GM12872 (cell line): Measurements from ENCODE around the gene KCNIP2.

Experiments
- CTCF ChIP-seq: IDR thresholded peaks from 3 replicates; pipeline ENCODE4 v1.5.1; 2011; ENCODE audit warnings: low read depth, mild to moderate bottlenecking, low read length, moderate library complexity; ENCODE audit not compliant: insufficient read depth

KCNIP2 gene

GRCh38 chr10:101818872-101819633 lies 24.5 kb downstream of the KCNIP2 start:
- no peak for TF ChIP-seq CTCF

GRCh38 chr10:101818119-101818871 lies 25.3 kb downstream of the KCNIP2 start, which contains the start of gene OGA:
Gene OGA, minus strand, starts transcription at chr10:101818444. Its CDS starts 422 bp downstream, at chr10:101818022.
- no peak for TF ChIP-seq CTCF

GRCh38 chr10:101817337-101818118 lies 26.1 kb downstream of the KCNIP2 start:
- no peak for TF ChIP-seq CTCF

- no peak for TF ChIP-seq CTCF
Measured at GRCh38 chr10:101816913-101817336, 26.7 kb downstream of the KCNIP2 start.

GRCh38 chr10:101816376-101816775 lies 27.2 kb downstream of the KCNIP2 start:
- no peak for TF ChIP-seq CTCF

GRCh38 chr10:101814466-101815071 lies 29.0 kb downstream of the KCNIP2 start:
- no peak for TF ChIP-seq CTCF
